GM18861 (cell line): ENCODE data around the gene ABHD11.
A peak's percentile ranks its signal among the peaks of the same experiment; 100 is the strongest.
"Not testable (repeated sequence)": the region's sequence is repeated elsewhere in the genome, so short reads cannot be mapped to it uniquely, and the experiment has no call there.

Source experiments
- ATAC-seq: cut with Tn5 transposase; IDR thresholded peaks from one replicate; pipeline ENCODE4 v1.9.1; 2021; ENCODE audit not compliant: unreplicated experiment

The ABHD11 gene

GRCh38 chr7:73738612-73739386 lies at the start of gene ABHD11:
ABHD11 (minus strand) TSS chr7:73738802; CDS start chr7:73738770, 32 bp downstream.
- peak; percentile 70 for ATAC-seq

- ATAC-seq: not testable (repeated sequence)
These were observed 49.1 kb upstream of the ABHD11 start for GRCh38 chr7:73787786-73788048.

- ATAC-seq: no peak
These were observed 48.0 kb upstream of the ABHD11 start for GRCh38 chr7:73786588-73786987.

- ATAC-seq: no peak
These were observed 40.9 kb upstream of the ABHD11 start for GRCh38 chr7:73779517-73779916.

GRCh38 chr7:73778801-73779389 lies 40.3 kb upstream of the ABHD11 start:
- no peak for ATAC-seq

- no peak for ATAC-seq
These were observed 36.3 kb upstream of the ABHD11 start for GRCh38 chr7:73774923-73775322.

- no peak for ATAC-seq
These were observed 35.3 kb upstream of the ABHD11 start for GRCh38 chr7:73773700-73774517.

- no peak for ATAC-seq
These were observed 32.5 kb upstream of the ABHD11 start for GRCh38 chr7:73770860-73771670.

- ATAC-seq: no peak
These were observed 31.6 kb upstream of the ABHD11 start, which contains the start of gene CLDN3 for GRCh38 chr7:73770002-73770859. CLDN3 (minus strand) TSS chr7:73770270; CDS start chr7:73770049, 221 bp downstream.

- no peak for ATAC-seq
These were observed 30.9 kb upstream of the ABHD11 start for GRCh38 chr7:73769481-73770001.

- no peak for ATAC-seq
These were observed 30.3 kb upstream of the ABHD11 start for GRCh38 chr7:73768641-73769480.

GRCh38 chr7:73766556-73767229 lies 28.1 kb upstream of the ABHD11 start:
- no peak for ATAC-seq

GRCh38 chr7:73762659-73762999 lies 24.0 kb upstream of the ABHD11 start:
- no peak for ATAC-seq

- no peak for ATAC-seq
These were observed 23.5 kb upstream of the ABHD11 start for GRCh38 chr7:73761854-73762658.

- no peak for ATAC-seq
These were observed 20.1 kb upstream of the ABHD11 start for GRCh38 chr7:73758581-73759138.

GRCh38 chr7:73749931-73750776 lies 11.6 kb upstream of the ABHD11 start:
- no peak for ATAC-seq

- ATAC-seq: no peak
These were observed 7.8 kb upstream of the ABHD11 start for GRCh38 chr7:73746378-73746777.
